Measurements from ENCODE around the gene ZNF746.
A peak's percentile ranks its signal among the peaks of the same experiment; 100 is the strongest.
"Not testable (repeated sequence)": the region's sequence is repeated elsewhere in the genome, so short reads cannot be mapped to it uniquely, and the experiment has no call there.

ZNF746 gene

GRCh38 chr7:149497467-149498261 is at the start of gene ZNF746:
TSS of gene ZNF746 (minus strand) at chr7:149497809. CDS start at chr7:149497536, 273 bp downstream.
- peak; percentile 69 for DNase-seq

GRCh38 chr7:149547126-149547525 is 49.5 kb upstream of the ZNF746 start:
- no peak for DNase-seq

DNA sequence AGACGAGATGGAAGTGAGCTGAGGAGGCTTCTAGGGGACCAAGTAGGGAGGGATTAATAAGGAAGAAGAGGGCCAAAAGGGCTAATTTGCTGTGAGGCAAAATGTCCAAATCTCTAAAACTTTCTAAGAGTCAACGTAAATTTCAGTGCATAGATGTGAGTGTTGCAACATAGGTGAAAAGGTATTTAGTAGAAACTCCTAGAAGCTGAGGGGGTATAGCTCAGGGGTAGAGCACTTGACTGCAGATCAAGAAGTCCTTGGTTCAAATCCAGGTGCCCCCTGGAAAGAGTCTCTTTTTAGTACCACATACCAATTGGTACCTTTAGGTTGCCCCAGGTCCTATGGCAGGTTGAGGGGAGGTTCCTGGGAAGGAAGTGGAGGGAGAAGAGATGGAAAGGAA is 48.7 kb upstream of the ZNF746 start:
- DNase-seq = no peak

GRCh38 chr7:149544028-149544427 is 46.4 kb upstream of the ZNF746 start:
- no peak for DNase-seq

- DNase-seq = no peak
Observed at GRCh38 chr7:149532654-149533053, 35.0 kb upstream of the ZNF746 start.

DNA sequence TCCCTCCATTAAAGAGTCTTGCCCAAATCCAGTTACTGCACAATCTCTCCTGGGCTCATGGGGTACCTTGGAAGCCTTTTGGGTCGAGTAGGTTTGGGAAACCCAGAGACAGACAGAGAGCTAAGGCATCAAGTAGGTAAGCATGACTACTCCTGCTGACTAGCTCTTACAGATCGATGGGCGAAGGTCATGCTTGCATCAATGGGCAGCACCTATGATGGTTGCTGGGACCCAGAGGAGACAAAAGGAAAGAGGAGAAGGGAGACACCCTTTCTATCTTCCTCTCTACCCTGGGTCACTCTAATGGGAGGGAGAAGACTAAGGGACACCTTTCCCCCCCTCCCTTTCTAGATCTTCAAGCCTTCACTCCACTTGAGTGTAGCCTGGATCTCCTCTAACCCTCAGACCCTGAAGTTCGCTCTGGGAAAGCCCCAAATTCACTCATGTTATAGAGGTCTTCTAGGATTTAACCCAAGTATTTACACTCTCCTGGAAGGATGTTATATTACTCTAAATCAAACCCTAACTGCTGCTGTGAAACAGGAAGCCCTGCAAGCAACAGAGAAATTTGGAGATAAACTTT is 31.6 kb upstream of the ZNF746 start:
- DNase-seq = no peak

DNA sequence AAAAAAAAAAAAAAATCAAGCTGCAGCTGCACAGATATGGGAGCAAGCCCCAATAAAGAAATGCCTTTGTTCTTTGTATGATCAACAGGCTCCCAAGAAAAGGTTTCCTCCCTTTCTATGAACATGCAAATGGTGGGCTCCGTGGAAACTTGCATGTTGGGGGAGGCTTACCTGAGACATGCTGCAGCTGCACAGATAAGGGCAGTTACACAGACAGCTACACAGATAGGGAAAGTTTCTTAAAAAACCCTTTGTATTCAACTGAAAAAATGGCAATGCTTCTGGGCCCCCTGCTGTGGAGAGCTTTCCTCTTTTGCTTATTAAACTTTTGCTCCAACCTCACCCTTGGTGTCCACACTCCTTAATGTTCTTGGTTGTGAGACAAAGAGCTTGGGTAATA is 29.8 kb upstream of the ZNF746 start:
- DNase-seq = no peak

- no peak for DNase-seq
Observed at GRCh38 chr7:149525280-149525679, 27.7 kb upstream of the ZNF746 start.

DNA sequence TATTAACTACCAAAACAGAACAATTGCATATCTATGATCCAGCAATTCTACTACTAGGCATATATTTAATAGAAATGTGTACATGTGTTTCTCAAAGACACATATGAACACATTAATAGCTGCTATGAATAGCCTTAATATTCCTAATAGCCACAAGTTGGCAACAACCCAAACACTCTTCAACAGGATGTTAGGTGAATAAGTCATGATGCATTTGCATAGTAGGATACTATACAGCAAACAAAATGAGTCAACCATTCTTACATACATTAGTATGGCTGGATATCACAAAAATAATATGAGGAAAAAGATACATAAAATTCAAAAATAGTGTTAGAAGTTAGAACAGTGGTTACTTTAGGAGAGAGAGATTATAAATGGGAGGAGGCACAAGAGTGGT is 26.8 kb upstream of the ZNF746 start:
- no peak for DNase-seq

DNA sequence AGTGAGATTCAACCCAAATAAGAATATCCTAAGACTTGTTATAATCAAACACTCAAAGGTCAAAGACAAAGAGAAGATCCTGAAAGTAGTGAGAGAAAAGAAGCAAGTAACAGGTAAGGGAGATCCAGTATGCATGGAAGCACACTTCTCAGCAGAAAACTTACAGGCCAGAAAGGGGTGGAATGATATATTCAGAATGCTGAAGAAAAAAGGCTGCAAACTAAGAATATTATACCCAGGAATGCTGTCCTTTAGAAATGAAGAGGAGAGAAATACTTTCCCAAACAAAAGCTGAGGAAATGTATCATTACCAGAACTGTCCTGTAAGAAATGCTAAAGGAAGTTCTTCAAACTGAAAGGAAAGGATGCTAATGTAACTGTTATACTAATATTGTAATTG is 12.6 kb upstream of the ZNF746 start:
- DNase-seq = no peak

- no peak for DNase-seq
Observed at GRCh38 chr7:149509774-149510173, 12.2 kb upstream of the ZNF746 start.

DNA sequence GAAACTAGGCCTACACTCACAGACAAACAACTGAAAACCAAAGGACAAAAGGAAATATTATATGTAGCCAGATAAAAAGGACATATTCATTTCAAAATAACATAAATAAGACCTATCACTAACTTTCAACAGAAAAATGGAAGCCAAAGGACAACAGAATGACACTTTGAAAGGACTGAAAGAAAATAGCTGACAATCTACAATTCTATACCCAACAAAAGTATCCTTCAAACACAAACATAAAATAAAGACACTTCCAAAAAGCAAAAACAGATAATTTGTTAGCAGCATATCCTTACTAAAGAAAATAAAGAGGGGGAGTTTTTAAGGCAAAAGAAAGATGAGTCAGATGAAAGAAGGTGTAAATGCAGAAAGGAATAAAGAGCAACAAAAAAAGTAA is 7.9 kb upstream of the ZNF746 start:
- DNase-seq = no peak

- DNase-seq = no peak
Observed at GRCh38 chr7:149501651-149502050, 4.0 kb upstream of the ZNF746 start.

- no peak for DNase-seq
Observed at GRCh38 chr7:149500910-149501309, 3.3 kb upstream of the ZNF746 start.

DNA sequence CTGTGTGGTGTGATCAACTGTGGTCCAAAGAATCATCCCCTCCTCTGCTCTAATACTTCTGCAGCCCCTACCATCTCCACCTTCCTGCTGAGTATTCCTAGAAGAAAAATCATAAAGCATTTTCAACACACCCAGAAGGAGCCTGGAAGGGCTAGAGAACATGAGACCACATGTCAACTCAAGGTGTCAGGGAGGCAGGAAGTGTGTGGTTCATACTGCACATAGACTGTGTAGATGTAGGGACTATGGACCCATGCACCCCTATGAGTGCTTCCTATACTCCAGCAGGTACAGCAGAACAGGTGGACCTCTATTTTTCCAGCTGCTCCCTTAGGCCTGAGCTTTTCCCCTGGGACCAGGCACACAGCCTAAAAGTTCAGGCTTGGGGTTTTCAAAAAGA is 2.6 kb upstream of the ZNF746 start:
- no peak for DNase-seq

- no peak for DNase-seq
Observed at GRCh38 chr7:149498811-149499210, 1.2 kb upstream of the ZNF746 start.

- no peak for DNase-seq
Observed at GRCh38 chr7:149496642-149497391, 792 bp downstream of the ZNF746 start.

DNA sequence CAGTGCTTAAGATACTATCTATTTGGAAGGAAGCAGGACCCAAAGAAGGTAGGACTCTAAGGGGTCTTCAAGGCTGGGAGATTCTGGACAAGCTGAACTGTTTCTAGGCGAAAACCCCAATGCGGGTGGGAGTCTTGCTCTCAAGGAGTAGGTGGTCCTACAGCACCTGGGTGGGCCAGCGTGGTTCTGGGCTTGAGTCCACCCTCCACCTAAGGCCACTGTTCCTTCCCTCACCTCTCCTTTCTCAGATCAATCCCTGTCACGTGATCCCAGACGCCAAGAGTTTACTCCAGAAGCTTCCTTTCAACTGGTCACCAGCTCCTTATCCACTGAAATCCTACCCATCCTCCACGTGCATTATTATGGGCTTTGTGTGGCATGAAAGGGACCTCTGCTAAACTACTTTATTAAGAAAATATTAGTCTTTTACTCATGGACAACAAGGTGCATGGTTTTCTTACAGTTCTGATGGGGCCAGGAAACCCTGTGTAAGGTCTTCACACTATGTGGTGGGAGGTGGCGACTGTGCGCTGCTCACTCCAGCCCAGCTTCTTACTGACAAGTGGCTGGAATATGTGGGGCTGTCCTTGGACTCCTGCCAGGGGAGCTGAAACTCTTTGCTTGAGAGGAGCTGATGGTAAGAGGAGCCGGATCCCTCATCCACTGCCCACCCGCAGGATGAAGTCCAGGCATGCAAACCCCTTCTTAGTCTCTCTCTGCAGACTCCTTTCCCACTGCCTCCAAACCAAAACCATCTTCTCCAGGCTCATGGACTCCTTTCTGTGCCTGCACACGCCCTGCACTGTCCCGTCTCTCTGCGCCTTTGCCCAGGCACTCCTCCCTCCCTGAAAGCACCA is 1.6 kb downstream of the ZNF746 start:
- no peak for DNase-seq

GRCh38 chr7:149494738-149495368 is 2.8 kb downstream of the ZNF746 start:
- DNase-seq = no peak

GRCh38 chr7:149493975-149494374 is 3.6 kb downstream of the ZNF746 start:
- not testable (repeated sequence) for DNase-seq

DNA sequence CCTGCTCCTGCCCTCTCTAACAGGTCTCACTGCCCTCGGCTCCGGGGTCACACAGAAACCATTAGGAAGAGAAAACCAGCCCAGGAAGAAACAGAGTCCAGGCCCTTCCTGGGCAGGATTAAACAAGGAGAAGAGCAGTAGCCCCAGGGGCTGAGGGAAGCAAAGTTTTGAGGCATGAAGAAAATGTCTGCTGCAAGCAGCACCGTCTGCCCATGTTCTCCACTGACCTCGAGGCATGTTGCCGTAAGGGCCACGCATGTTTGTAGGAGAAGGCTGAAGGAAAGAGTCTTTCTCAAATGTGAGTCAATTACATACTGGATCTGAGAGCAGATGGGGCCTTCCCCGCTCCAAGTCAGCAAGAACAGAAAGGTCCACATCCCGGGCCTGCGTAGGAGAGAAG is 4.2 kb downstream of the ZNF746 start:
- no peak for DNase-seq

DNA sequence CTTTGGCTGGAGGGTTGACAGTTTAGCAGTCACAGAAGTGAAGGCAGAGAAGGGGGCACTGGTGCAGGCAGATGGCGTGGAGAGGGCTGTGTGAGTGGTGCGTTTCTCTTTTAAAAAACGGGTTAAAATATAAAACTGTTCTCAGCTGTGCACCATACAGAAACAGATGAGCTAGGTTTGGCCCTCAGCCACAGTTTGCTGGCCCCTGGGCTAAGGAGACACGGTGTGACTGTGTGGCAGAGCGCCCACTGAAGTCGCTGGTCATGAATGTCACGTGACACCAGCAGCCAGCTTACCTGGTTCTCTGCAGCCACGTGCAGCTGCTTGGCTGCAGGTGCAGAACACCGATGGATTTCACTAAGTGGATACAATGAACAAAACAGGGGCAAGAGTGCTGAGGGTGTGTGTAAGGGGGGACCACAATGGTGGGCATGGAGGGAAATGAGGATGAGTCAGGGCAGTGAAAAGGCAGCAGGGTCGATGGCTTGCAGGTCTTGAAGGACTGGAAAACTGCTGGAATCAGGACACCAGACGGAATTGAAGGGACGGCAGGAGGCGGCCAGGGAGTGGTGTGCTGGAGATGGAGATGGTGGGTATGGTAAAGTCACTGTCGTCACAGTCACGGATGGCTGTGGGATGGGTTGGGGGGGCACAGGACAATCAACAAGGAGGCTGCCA is 7.4 kb downstream of the ZNF746 start:
- no peak for DNase-seq

Measured in NCI-H2171 treated with DMSO at 0.1 percent for 48 hours (cell line).